Ovary (tissue), 3 donors: Measurements from ENCODE around the gene KPNA4.

Experiments used
- CTCF ChIP-seq, 3 donors: fragments of 450-650 bp in 2 of 3; fragments of 200-600 bp in 1 of 3; IDR thresholded peaks; one replicate each; pipeline versions ENCODE4 v1.5.1 to v1.8.0; 2016 to 2022; ENCODE audit warnings: antibody characterized with exemption in 3 of 3, mild to moderate bottlenecking in 1 of 3
- EP300 ChIP-seq: sonication (generic); formaldehyde crosslinking; IDR thresholded peaks from one replicate; pipeline ENCODE4 v1.6.1; 2017; ENCODE audit warnings: antibody characterized with exemption
- donor health status: DM: no; HTN: no; CAD: no.

GRCh38 chr3:160569894-160570652 is 4.7 kb upstream of the KPNA4 start:
- TF ChIP-seq EP300 (no peak), CTCF (IDR thresholded peaks at IDR 0.05) (no peak)
